Forelimb muscle (tissue), 1 donor: ENCODE results near the gene PHACTR4. TPM values are rescaled to one million over a fixed set of nuclear protein-coding genes. Genes with fewer than 3 reads are reported as not detected.
"Not testable (repeated sequence)": the region's sequence is repeated elsewhere in the genome, so short reads cannot be mapped to it uniquely, and the experiment has no call there.

Experiments used
- DNase-seq: peaks from one replicate; pipeline ENCODE4 v3.0.0-alpha.2; 2013; ENCODE audit warnings: low read depth
- polyA plus RNA-seq: library from polyadenylated mRNA; unstranded; fragments of 120-200 nt; gene quantifications from one replicate; pipeline ENCODE4 v1.2.1, GENCODE V29; 2013; ENCODE audit not compliant: insufficient read length

Gene PHACTR4
- 23.4 TPM for polyA plus RNA-seq

DNA sequence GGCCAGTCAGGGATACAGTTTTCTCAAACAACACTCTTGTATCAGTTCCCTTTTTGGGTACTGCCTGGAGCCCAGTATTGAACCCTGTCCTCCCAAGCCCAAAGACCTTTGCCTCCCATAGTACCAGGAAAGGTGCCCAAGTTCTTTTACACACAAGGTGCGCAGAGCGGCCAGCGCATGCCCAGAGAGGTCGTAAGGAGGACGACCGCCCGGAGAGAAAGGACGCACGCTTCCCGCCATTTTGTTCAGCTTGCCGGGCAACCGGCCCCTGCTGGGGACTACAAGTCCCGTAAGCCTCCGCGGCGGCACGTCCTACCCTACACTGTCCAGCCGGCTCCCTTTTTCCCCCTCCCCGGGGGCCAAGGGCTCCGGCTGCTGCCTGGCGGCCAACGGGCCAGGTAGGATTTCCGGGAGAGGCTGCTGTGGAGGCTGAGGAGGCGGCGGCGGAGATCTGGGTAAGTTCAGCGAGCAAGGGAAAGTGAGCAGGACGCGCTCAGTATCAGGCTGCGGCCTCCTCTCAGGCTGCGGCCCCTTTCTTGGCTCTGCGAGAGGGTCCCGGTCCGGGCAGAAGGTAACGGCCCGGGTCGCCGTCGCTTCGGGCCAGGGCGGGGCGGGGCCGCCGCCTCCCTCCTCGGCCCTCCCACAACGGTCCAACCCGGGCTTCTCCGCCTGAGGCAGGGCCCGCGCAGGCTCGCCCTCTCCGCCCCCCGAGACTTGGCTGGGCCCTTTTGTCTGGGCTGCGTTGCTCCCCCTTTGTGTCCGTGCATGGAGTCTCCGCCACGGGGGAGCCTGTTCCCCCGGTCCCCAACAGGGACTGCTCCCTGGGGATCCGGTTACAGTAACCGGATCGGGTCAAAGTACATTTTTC is at the start of gene PHACTR4:
Gene PHACTR4 (plus strand): TSS at position 370 of the 868 bp plus-strand sequence. CDS start 37,708 bp downstream, outside the sequence.
- peak; percentile 76 for DNase-seq

- no peak for DNase-seq
These were observed 47.3 kb upstream of the PHACTR4 start for GRCh38 chr1:28322194-28322593.

GRCh38 chr1:28323720-28324119 is 45.8 kb upstream of the PHACTR4 start:
- DNase-seq, result no peak

DNA sequence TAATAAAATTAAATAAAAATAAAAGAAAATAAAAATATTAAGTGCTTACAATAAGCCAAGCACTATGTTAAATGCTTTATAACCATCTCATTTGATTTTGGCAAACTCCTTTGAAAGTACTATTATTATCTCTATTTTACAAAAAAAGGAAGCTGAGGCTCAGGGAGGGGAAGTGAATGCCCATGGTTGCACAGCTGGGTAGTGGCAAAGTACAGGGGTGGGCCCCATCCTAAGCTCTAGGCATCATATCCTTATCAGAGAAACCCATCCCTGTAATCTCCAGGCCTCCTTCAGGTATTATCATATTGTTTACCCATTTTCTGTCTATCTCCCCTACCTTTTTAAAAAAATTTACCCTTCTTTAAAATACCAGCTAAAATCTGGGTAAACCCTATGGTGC is 43.0 kb upstream of the PHACTR4 start:
- DNase-seq, result no peak

GRCh38 chr1:28326984-28327383 is 42.6 kb upstream of the PHACTR4 start:
- DNase-seq, result no peak

DNA sequence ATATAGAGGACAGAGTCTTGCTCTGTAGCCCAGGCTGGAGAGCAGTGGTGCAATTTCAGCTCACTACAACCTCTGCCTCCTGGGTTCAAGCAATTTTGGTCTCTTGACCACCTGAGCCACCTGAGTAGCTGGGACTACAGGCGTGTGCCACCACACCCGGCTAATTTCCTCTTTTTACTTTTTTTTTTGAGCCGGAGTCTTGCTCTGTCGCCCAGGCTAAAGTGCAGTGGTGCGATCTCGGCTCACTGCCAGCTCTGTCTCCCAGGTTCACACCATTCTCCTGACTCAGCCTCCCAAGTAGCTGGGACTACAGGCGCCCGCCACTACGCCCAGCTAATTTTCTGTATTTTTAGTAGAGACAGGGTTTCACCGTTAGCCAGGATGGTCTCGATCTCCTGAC is 42.1 kb upstream of the PHACTR4 start:
- not testable (repeated sequence) for DNase-seq

GRCh38 chr1:28328228-28328648 is 41.3 kb upstream of the PHACTR4 start:
- no peak for DNase-seq

- no peak for DNase-seq
These were observed 40.0 kb upstream of the PHACTR4 start for GRCh38 chr1:28329395-28330153.

DNA sequence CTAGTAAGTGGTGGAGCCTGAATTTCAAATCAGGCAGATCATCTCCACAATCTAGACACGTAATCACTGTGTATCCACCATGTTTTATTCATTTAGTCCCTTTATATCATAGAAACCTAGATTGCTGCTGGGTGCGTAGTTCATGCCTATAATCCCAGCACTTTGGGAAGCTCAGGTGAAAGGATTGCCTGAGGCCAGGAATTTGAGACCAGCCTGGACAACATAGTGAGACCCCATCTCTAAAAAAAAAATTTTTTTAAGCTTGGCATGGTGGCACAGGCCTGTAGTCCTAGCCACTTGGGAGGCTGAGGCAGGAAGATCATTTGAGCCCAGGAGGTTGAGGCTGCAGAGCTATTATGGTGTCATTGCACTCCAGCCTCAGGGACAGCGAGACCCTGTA is 30.6 kb upstream of the PHACTR4 start:
- DNase-seq, result no peak

DNA sequence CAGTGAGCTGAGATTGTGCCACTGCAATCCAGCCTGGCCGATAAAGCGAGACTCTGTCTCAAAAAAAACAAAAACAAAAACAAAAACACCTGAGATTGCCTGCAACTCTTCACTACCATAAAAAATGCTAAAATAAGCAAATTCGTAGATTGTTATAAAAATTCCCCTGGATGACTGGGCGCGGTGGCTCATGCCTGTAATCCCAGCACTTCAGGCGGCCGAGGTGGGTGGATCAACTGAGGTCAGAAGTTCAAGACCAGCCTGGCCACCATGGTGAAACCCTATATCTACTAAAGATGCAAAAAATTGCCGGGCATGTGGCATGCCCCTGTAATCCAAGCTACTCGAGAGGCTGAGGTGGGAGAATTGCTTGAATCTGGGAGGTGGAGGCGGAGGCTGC is 30.0 kb upstream of the PHACTR4 start:
- no peak for DNase-seq

DNA sequence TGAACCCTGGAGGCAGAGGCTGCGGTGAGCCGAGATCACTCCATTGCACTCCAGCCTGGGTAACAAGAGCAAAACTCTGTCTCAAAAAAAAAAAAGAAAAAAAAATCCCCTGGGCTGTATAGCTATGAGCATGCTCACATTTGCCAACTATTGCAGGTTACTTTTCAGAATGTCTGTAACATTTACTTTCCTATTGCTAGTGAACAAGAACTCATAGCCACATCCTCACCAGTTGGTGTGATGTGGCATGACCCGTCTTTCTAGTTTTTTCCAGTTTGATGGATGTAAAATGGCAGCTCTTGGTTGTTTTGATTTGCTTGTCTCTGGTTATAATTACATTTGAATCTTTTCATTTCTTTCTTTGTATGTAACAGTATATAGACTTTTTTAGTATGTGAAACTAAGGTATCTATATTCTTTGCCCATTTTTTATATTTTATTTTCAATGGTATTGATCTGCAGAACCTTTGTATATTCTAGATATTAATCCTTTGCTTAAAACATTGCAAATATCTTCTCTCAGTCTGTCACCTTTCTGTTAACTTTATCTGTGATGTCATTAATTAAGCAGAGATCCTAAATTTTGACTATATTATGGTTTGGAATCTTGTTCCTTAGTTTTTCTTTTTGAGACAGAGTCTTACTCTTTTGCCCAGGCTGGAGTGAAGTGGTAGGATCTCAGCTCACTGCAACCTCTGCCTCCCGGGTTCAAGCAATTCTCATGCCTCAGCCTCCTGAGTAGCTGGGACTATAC is 29.1 kb upstream of the PHACTR4 start:
- DNase-seq, result no peak

GRCh38 chr1:28341591-28341990 is 27.9 kb upstream of the PHACTR4 start:
- DNase-seq, result no peak

- DNase-seq, result no peak
These were observed 26.1 kb upstream of the PHACTR4 start for GRCh38 chr1:28343405-28343804.

- not testable (repeated sequence) for DNase-seq
These were observed 16.2 kb upstream of the PHACTR4 start for GRCh38 chr1:28353248-28353810.

GRCh38 chr1:28354121-28354520 is 15.4 kb upstream of the PHACTR4 start:
- DNase-seq, result no peak

- DNase-seq, result no peak
These were observed 10.8 kb upstream of the PHACTR4 start for GRCh38 chr1:28358716-28359115.

DNA sequence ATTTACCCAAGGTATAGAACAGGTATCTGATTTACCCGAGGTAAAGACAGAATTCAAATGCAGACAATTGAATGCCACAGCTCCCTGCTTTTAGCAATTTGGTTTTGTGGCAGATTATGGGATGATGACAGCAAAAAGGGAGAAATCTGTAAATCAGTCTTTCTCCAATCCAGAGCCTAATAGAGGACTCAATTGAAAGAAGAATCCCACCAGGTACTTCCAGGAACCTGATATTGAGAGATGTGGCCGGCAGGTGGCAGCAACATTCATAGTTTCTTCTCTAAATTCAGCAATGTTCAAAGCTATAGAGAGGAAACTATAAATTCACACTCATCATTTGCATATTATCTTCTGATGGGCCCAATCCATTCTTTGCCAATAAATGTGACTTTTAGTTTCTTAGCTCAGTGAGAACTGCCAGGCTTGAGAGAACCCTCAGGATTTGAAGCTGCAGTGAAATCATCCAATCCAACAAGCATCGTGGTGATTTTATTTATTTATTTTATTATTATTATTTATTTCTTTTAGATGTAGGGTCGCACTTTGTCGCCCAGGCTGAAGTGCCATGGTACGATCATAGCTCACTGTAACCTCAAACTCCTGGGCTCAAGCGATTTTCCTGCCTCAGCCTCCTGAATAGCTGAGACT is 9.8 kb upstream of the PHACTR4 start:
- DNase-seq, result peak; percentile 29

GRCh38 chr1:28364888-28365287 is 4.7 kb upstream of the PHACTR4 start:
- DNase-seq, result no peak

DNA sequence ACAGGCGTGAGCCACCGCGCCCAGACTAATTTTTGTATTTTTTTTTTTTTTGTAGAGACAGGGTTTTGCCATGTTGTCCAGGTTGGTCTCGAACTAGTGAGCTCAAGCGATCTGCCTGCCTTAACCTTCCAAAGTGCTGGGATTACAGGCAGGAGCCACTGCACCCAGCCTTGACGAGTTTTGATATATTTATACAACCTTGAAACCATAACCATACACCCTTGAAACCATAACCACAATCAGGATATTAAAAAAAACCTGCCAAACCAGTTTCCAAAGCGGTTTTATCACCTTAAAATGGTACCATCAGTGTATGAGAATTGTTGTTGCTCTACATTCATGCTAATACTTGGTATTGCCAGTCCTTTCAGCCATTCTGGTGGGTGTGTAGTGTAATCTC is 3.7 kb upstream of the PHACTR4 start:
- DNase-seq, result no peak

GRCh38 chr1:28368608-28369007 is 932 bp upstream of the PHACTR4 start:
- not testable (repeated sequence) for DNase-seq
